Caco-2 (cell line): Measurements from ENCODE around the gene PHACTR1. TPM values are rescaled to one million over a fixed set of nuclear protein-coding genes. Genes with fewer than 3 reads are reported as not detected.

Experiments used
- BruUV-seq: library from RNA; stranded (reverse); fragments of 400-500 nt; replicated peaks from 2 replicates; lab custom pipeline; 2021; lab: Mats Ljungman, UMichigan
- CTCF ChIA-PET: fragments of 300-600 bp; sonication (Branson Sonifier 250); formaldehyde crosslinking; loops from one replicate; lab custom pipeline; 2022; ENCODE audit warnings: antibody characterized with exemption; lab: Charles Lee
- POLR2A ChIA-PET: fragments of 300-600 bp; sonication (Branson Sonifier 250); formaldehyde crosslinking; loops from one replicate; lab custom pipeline; 2022; ENCODE audit warnings: antibody characterized with exemption; lab: Charles Lee
- DNase-seq, 2 experiments: peaks; one replicate each; pipeline versions ENCODE4 v3.0.0 to v3.0.0-alpha.2; 2020 to 2022
- H3K27me3 ChIP-seq: replicated peaks from 2 replicates; pipeline ENCODE4 v1.6.0; 2011; ENCODE audit warnings: low read length; ENCODE audit not compliant: control insufficient read depth, insufficient read depth
- H3K36me3 ChIP-seq: 2 replicates; pipeline ENCODE4 v1.5.1; 2011; ENCODE audit warnings: low read length; ENCODE audit not compliant: control insufficient read depth, insufficient read depth
- H3K4me1 ChIP-seq: fragments of 250-450 bp; sonication (Bioruptor Pico); 2 replicates; pipeline ENCODE4 v1.5.1; 2020; ENCODE audit warnings: mild to moderate bottlenecking
- H3K4me3 ChIP-seq: 2 replicates; pipeline ENCODE4 v1.5.1; 2011; ENCODE audit warnings: low read depth, mild to moderate bottlenecking, control low read depth, low read length
- H3K9me3 ChIP-seq: fragments of 250-450 bp; sonication (Bioruptor Pico); 2 replicates; pipeline ENCODE4 v1.5.1; 2020; ENCODE audit warnings: mild to moderate bottlenecking, moderate library complexity
- H3K27ac Mint-ChIP-seq: one replicate; pipeline ENCODE4 v1.8.0; 2022; ENCODE audit warnings: mixed read lengths; ENCODE audit not compliant: unreplicated experiment
- H3K27me3 Mint-ChIP-seq: one replicate; pipeline ENCODE4 v1.8.0; 2022; ENCODE audit warnings: mixed read lengths; ENCODE audit not compliant: insufficient read depth, unreplicated experiment
- H3K36me3 Mint-ChIP-seq: one replicate; pipeline ENCODE4 v1.8.0; 2022; ENCODE audit warnings: mild to moderate bottlenecking, mixed read lengths; ENCODE audit not compliant: insufficient read depth, unreplicated experiment
- H3K4me1 Mint-ChIP-seq: one replicate; pipeline ENCODE4 v1.8.0; 2022; ENCODE audit warnings: low read depth, mixed read lengths; ENCODE audit not compliant: unreplicated experiment
- H3K4me3 Mint-ChIP-seq: one replicate; pipeline ENCODE4 v1.8.0; 2022; ENCODE audit warnings: mild to moderate bottlenecking, moderate library complexity, mixed read lengths; ENCODE audit not compliant: unreplicated experiment
- H3K9me3 Mint-ChIP-seq: one replicate; pipeline ENCODE4 v1.8.0; 2022; ENCODE audit warnings: mixed read lengths; ENCODE audit not compliant: unreplicated experiment
- intact Hi-C: fragments of 100-400 bp; cut with micrococcal nuclease; formaldehyde crosslinking; loops from one replicate; pipeline ENCODE4 v1.10.0; 2022; ENCODE audit not compliant: unreplicated experiment
- total RNA-seq: library from RNA; stranded (reverse); gene quantifications from 2 replicates; pipeline ENCODE4 v1.2.3, GENCODE V29; 2022
- TF ChIP-seq, protein P1 (sequence below), 2 experiments: fragments of 200-600 bp in 1 of 2; IDR thresholded peaks; 1 replicate in 1 of 2; 2 replicates in 1 of 2; pipeline versions ENCODE4 v1.5.1 to v1.8.0; 2011 to 2022; ENCODE audit warnings: antibody characterized with exemption in 1 of 2, control low read depth in 1 of 2, inconsistent platforms in 1 of 2, low read depth in 1 of 2, low read length in 1 of 2, mild to moderate bottlenecking in 1 of 2, moderate library complexity in 1 of 2; ENCODE audit not compliant: insufficient read depth in 1 of 2, severe bottlenecking in 1 of 2, unreplicated experiment in 1 of 2

PHACTR1 gene
- total RNA-seq, 1 experiment from 2014 or later, result 0.41 TPM

DNA sequence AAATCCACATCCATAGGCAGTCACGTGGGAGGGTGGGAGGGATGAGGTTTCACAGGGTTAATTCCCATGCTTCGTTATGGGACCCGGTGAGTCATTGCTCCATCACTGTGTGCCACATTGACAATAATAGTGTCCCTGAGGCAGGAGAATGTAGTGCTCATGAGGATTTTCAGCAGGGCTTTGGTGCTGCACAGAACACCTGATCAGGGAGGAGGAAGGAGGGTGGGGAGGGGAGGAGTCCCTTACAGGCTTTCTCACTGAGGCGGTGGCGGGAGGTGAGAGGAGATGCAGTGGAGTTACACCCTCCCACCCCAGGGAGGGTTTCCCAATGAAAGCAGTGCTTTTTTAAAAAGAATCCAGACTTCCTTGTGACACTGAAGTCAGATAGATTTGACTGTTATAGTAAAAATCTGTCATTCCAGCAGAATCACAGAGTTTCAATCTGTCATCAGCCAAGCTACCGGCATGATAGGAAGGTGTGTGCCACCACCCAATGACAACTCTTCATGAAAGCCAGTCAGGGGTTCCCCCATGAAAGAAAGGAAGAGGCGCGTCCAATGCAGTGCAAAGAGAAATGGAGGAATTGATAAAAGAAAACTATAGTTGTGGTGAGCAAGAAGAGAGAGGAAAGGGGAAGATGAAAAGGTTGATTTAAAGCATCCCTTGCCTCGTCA, 467.0 kb downstream of the PHACTR1 start:
- DNase-seq, result no peak
- POLR2A ChIA-PET, result no interaction called here
- CTCF ChIA-PET, result no interaction called here
- no peaks in the 10 kb centered on the region for H3K9me3 ChIP-seq
- no TSS peak for BruUV-seq
- H3K4me1 ChIP-seq, result no peaks in the 10 kb centered on the region
- no peaks in the 10 kb centered on the region for H3K9me3 Mint-ChIP-seq
- H3K4me1 Mint-ChIP-seq, result no peaks in the 10 kb centered on the region
- H3K27me3 Mint-ChIP-seq, result peaks cover 8% of the 10 kb centered on the region
- no peak overlapping the region for H3K4me3 ChIP-seq
- TF ChIP-seq, protein P1, sequence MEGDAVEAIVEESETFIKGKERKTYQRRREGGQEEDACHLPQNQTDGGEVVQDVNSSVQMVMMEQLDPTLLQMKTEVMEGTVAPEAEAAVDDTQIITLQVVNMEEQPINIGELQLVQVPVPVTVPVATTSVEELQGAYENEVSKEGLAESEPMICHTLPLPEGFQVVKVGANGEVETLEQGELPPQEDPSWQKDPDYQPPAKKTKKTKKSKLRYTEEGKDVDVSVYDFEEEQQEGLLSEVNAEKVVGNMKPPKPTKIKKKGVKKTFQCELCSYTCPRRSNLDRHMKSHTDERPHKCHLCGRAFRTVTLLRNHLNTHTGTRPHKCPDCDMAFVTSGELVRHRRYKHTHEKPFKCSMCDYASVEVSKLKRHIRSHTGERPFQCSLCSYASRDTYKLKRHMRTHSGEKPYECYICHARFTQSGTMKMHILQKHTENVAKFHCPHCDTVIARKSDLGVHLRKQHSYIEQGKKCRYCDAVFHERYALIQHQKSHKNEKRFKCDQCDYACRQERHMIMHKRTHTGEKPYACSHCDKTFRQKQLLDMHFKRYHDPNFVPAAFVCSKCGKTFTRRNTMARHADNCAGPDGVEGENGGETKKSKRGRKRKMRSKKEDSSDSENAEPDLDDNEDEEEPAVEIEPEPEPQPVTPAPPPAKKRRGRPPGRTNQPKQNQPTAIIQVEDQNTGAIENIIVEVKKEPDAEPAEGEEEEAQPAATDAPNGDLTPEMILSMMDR (IDR thresholded peaks at IDR 0.05; ENCODE audit: insufficient read depth in 1 of 2, low read depth in 1 of 2, low read length in 1 of 2, severe bottlenecking in 1 of 2, unreplicated experiment in 1 of 2), result no peak
- no peaks in the 10 kb centered on the region for H3K36me3 ChIP-seq
- no peak overlapping the region for H3K27ac Mint-ChIP-seq
- H3K27me3 ChIP-seq, result no peaks in the 10 kb centered on the region
- intact Hi-C loops, result no loop called here
- no peak overlapping the region for H3K4me3 Mint-ChIP-seq
- H3K36me3 Mint-ChIP-seq, result no peaks in the 10 kb centered on the region

DNA sequence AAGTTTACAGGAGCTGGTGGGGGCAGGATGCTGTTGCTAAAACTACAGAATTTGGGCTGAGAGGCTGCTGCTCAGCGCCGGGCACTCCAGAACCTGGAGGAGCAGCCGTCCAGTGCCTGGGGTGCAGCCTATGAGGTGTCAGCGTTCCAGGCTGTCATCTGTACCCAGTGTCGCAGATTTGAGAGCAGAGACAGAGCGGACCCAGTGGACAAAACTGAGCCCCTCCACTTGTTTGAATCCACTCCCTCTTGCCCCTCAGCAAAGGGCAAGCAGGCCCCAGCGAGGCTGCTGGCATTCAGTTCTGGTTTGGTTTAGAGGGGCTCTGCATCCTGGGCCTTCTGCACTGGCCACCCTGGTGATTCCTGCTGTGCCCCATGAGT, 467.5 kb downstream of the PHACTR1 start:
- no TSS peak for BruUV-seq
- Mint-ChIP-seq H3K36me3 (no peaks in the 10 kb centered on the region), H3K27me3 (peaks cover 8% of the 10 kb centered on the region), H3K4me3 (no peak overlapping the region), H3K4me1 (no peaks in the 10 kb centered on the region), H3K9me3 (no peaks in the 10 kb centered on the region), H3K27ac (no peak overlapping the region)
- Histone ChIP-seq H3K4me1 (no peaks in the 10 kb centered on the region), H3K36me3 (no peaks in the 10 kb centered on the region), H3K9me3 (no peaks in the 10 kb centered on the region), H3K4me3 (no peak overlapping the region), H3K27me3 (no peaks in the 10 kb centered on the region)
- CTCF ChIA-PET, result no interaction called here
- intact Hi-C loops, result no loop called here
- POLR2A ChIA-PET, result no interaction called here
- no peak for DNase-seq
- TF ChIP-seq, protein P1 (IDR thresholded peaks at IDR 0.05; ENCODE audit: insufficient read depth in 1 of 2, low read depth in 1 of 2, low read length in 1 of 2, severe bottlenecking in 1 of 2, unreplicated experiment in 1 of 2), result no peak

- Histone ChIP-seq H3K36me3 (no peaks in the 10 kb centered on the region), H3K4me1 (no peaks in the 10 kb centered on the region), H3K4me3 (no peak overlapping the region), H3K27me3 (no peaks in the 10 kb centered on the region), H3K9me3 (no peaks in the 10 kb centered on the region)
- no peak for DNase-seq
- BruUV-seq, result no TSS peak
- H3K27me3 Mint-ChIP-seq, result peaks cover 6% of the 10 kb centered on the region
- H3K9me3 Mint-ChIP-seq, result no peaks in the 10 kb centered on the region
- no peaks in the 10 kb centered on the region for H3K4me1 Mint-ChIP-seq
- ChIA-PET CTCF (no interaction called here), POLR2A (no interaction called here)
- TF ChIP-seq, protein P1 (IDR thresholded peaks at IDR 0.05; ENCODE audit: insufficient read depth in 1 of 2, low read depth in 1 of 2, low read length in 1 of 2, severe bottlenecking in 1 of 2, unreplicated experiment in 1 of 2), result no peak
- no peak overlapping the region for H3K27ac Mint-ChIP-seq
- intact Hi-C loops, result no loop called here
- H3K36me3 Mint-ChIP-seq, result no peaks in the 10 kb centered on the region
- no peak overlapping the region for H3K4me3 Mint-ChIP-seq
Observed at GRCh38 chr6:13184547-13184946, 468.0 kb downstream of the PHACTR1 start.
